SK-N-SH (cell line): ENCODE results near the gene DIS3L.

Experiments
- TF ChIP-seq, protein P1 (sequence below): IDR thresholded peaks from 2 replicates; pipeline ENCODE4; 2012
- TF ChIP-seq, protein P2 (sequence below): IDR thresholded peaks from 2 replicates; pipeline ENCODE4 v1.4.0; 2012; ENCODE audit warnings: low read depth, borderline replicate concordance
- TF ChIP-seq, protein P3 (sequence below): fragments of 200-600 bp; sonication (generic); IDR thresholded peaks from 2 replicates; pipeline ENCODE4 v1.6.1; 2017; ENCODE audit warnings: antibody characterized with exemption, mild to moderate bottlenecking, moderate library complexity

DNA sequence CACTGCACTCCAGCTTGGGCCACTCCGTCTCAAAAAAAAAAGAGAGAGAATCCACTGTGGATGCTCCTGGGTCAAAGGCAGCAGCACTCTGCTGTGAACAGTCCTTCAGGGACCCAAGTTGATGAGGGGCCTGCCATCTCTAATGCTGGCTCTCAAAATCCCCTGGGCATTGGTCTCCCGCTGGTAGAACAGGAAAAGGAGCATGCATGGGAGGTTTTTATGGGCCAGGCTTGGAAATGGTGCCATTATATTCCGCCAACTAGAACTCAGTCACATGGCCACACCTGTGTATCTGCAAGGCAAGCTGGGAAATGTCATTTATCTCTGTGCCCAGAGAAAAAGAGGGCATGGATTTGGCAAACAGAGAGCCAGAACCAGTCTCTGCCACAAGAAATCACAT is 3.4 kb upstream of the DIS3L start:
- TF ChIP-seq, protein P1, sequence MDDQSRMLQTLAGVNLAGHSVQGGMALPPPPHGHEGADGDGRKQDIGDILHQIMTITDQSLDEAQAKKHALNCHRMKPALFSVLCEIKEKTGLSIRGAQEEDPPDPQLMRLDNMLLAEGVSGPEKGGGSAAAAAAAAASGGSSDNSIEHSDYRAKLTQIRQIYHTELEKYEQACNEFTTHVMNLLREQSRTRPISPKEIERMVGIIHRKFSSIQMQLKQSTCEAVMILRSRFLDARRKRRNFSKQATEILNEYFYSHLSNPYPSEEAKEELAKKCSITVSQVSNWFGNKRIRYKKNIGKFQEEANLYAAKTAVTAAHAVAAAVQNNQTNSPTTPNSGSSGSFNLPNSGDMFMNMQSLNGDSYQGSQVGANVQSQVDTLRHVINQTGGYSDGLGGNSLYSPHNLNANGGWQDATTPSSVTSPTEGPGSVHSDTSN: no peak
- TF ChIP-seq, protein P2, sequence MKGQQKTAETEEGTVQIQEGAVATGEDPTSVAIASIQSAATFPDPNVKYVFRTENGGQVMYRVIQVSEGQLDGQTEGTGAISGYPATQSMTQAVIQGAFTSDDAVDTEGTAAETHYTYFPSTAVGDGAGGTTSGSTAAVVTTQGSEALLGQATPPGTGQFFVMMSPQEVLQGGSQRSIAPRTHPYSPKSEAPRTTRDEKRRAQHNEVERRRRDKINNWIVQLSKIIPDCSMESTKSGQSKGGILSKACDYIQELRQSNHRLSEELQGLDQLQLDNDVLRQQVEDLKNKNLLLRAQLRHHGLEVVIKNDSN: no peak
- TF ChIP-seq, protein P3, sequence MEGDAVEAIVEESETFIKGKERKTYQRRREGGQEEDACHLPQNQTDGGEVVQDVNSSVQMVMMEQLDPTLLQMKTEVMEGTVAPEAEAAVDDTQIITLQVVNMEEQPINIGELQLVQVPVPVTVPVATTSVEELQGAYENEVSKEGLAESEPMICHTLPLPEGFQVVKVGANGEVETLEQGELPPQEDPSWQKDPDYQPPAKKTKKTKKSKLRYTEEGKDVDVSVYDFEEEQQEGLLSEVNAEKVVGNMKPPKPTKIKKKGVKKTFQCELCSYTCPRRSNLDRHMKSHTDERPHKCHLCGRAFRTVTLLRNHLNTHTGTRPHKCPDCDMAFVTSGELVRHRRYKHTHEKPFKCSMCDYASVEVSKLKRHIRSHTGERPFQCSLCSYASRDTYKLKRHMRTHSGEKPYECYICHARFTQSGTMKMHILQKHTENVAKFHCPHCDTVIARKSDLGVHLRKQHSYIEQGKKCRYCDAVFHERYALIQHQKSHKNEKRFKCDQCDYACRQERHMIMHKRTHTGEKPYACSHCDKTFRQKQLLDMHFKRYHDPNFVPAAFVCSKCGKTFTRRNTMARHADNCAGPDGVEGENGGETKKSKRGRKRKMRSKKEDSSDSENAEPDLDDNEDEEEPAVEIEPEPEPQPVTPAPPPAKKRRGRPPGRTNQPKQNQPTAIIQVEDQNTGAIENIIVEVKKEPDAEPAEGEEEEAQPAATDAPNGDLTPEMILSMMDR: no peak
